ENCODE data around the gene CTXN2.
A peak's percentile ranks its signal among the peaks of the same experiment; 100 is the strongest.

CTXN2 gene

DNA sequence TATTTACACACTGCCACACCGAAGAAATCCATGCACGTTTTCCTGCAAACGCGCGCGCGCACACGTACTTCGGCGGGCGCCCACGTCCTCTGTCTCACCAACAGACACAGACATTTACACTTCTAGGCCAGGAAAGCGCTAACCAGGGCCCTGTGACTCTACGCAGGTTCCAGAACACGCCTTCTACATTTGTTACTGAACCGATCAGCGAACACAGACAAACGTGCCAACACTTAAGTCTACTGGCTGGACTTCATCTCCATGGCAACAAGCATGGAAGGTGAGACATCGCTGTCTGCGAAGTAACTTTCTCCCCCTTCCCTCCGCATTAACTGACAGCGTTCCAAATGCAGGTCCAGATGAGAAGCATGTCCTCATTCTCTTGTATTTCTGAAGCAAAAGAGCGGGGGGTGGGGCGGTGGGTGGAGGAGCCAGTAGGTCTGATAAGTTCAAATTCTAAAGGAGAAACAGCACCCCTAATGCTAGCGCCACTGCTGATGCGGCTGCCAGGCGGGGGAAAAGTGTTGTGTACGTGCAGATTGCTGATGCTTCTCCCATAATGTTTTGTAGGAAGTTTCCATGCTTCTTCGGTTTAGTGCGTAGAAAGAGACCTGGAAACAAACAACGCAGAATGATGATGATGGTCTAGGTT is at the start of gene CTXN2:
CTXN2 (plus strand) TSS at position 92 of the 652 bp plus-strand sequence. CDS start 9,636 bp downstream, outside the sequence.
- no peak for DNase-seq

DNA sequence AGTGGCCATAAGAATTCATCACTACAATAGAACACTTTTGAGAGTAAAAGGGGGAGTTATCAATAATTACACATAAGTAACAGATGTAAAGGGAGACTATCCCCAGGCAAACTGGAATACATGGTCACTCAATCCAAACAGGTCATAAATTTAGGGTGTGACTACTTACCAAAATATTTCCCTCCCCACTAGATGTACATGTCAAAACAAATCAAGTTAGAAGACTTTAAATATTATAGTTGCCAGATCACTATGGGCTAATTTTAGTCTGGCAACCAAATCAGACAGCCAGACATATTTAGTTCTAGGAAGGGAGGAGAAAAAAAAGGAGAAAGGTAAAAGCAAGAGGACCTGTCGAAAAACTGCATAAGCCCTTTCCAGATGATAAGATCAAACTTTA is 47.6 kb upstream of the CTXN2 start:
- DNase-seq = no peak

- DNase-seq = no peak
Observed at GRCh38 chr15:48144889-48145288, 46.6 kb upstream of the CTXN2 start.

DNA sequence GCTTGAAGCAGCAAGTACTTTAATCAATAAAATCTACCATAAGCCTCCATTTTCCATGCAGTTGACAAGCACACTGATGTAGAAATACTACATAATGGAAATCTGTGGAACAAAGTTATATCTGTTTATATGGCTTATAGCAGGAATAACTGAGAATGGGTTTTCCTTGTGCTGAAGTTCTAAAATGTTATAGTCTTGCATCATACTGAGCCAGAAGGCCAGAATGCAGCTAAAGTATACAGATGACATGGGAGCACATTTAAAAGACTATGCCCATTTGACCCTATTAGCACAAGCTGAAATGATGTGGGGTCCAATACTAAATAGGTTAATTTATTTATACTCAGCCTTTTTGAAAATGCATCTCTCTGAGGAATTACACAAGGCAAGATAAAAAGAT is 45.5 kb upstream of the CTXN2 start:
- DNase-seq = no peak

- DNase-seq = no peak
Observed at GRCh38 chr15:48147358-48147757, 44.1 kb upstream of the CTXN2 start.

GRCh38 chr15:48149858-48150257 is 41.6 kb upstream of the CTXN2 start:
- no peak for DNase-seq

DNA sequence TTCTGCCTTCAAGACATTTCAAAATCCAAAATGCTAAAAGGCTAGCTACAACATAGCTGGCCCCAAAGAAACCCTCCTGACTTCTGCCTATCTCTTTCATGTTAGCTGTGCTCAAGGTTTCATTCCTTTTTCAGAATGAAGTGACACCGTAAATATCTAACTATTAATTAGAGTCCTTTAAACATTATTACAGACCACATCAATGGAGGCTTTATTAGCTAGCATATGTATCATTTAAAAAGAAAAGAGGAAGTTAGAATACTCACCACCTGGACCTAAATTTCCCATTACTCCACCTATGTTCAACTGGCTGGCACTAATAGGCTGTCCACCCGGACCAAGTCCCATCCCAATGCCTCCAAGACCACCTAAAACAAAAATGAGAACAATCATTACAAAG is 37.9 kb upstream of the CTXN2 start:
- no peak for DNase-seq

- no peak for DNase-seq
Observed at GRCh38 chr15:48168616-48169015, 22.8 kb upstream of the CTXN2 start.

- DNase-seq = no peak
Observed at GRCh38 chr15:48170981-48171380, 20.5 kb upstream of the CTXN2 start.

- no peak for DNase-seq
Observed at GRCh38 chr15:48175126-48175525, 16.3 kb upstream of the CTXN2 start.

DNA sequence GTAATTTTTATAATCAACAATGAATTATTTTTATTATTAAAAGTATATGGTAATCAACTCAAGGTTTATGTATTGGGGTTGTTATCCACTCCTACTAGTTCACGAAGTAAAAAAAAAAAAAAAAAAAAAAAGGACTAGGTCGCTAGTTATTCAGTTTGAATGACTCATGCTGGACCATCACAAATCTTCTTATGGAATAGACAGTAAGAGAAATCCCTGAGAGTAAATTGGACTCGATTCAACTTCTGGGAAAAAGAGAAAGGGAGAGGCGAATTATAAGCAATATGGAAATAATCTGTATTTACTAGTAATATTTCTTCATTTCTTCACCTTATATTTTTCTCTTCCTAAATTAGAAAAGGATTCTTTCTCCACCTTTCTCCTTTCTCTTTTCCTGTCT is 15.4 kb upstream of the CTXN2 start:
- DNase-seq = no peak

GRCh38 chr15:48176957-48177356 is 14.5 kb upstream of the CTXN2 start:
- DNase-seq = no peak

DNA sequence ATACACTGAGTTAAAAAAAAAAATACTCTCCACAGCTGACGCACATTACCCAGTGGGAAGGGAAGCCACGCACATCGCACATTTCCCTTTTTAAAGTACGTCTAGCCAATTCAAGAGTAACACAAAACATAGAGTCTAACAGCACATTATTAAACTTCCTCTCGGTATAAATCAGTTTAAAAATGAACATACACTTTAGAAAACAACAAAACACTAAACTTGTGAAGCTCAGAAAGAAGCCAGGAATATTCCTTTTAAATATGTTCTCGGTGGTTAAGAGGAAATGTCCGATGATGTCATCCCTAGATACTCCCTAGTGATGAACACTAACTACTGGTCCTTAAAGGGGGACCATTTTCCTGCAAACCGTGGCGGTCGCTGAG is 14.1 kb upstream of the CTXN2 start:
- peak; percentile 76 for DNase-seq

- peak; percentile 84 for DNase-seq
Observed at GRCh38 chr15:48177766-48178647, 13.5 kb upstream of the CTXN2 start, which contains the start of gene MYEF2. Gene MYEF2, minus strand, starts transcription at chr15:48178295. Its CDS starts 58 bp downstream, at chr15:48178237.

- no peak for DNase-seq
Observed at GRCh38 chr15:48178648-48178931, 12.9 kb upstream of the CTXN2 start.

DNA sequence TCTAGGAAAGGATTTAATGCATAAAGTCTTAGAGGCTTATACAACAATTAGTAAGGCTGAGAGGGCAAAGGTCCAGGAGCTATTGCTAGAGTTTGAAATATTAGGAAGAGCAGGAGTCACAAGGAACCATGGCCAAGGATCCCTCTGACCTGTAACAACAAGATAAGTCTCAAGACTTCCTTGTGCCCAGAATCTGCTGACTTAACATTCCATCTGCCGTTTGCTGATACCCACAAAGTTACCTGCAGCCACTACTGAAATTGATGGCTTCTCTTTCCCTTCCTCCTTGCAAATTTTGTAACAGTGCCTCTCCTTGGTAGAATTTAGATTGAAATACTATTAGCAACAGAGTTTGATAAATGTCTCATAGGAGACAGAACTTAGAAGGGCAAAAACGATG is 8.7 kb upstream of the CTXN2 start:
- DNase-seq = no peak

- DNase-seq = no peak
Observed at GRCh38 chr15:48185529-48185928, 5.9 kb upstream of the CTXN2 start.

- DNase-seq = no peak
Observed at GRCh38 chr15:48186271-48186670, 5.2 kb upstream of the CTXN2 start.

- peak; percentile 44 for DNase-seq
Observed at GRCh38 chr15:48190932-48191573, 412 bp upstream of the CTXN2 start.

GRCh38 chr15:48202068-48202467 is 10.6 kb downstream of the CTXN2 start:
- DNase-seq = no peak

DNA sequence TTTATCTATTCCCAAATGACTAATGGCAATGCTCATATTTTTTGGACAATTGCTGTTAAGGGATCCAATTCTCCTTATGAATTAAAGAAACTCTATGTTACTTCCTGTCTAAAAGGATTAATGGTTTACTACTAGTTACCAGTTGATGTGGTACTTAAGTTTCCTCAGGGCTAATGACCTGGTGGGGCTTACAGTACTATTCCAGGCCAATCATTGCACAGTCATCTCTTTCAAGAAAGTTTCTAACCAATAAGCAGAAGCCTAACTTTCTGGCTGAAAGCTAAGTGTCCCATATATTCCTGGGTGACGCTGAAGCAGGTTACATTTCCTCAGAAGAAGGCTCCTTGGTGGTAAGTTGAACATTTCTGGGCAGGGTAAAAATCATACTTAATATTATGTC is 14.5 kb downstream of the CTXN2 start, which contains the start of gene SLC12A1:
SLC12A1 (plus strand) TSS at position 322 of the 400 bp plus-strand sequence. CDS start 1,418 bp downstream, outside the sequence.
- no peak for DNase-seq

- no peak for DNase-seq
Observed at GRCh38 chr15:48221261-48221660, 29.8 kb downstream of the CTXN2 start.

GRCh38 chr15:48221885-48222284 is 30.4 kb downstream of the CTXN2 start:
- no peak for DNase-seq

DNA sequence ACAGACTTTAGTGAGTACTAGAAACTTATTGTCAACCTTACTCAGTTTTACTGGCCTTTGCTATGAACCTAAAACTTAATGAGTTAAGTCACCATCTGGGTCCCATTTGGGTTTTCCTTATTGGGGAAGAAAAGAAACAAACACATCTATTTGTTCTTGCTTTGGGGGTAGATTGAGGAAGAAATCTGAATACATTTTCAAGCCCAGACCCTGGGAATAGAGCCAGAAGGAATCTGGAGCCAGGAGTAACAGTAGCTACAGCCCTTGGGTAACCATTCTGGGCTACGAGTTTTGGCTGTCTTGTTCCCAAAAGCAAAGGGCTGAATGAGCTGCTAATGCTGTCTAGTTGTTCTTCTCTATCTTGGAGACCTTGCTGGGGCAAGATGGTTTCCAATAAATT is 31.2 kb downstream of the CTXN2 start:
- DNase-seq = no peak

All from NCI-H2171 treated with DMSO at 0.1 percent for 48 hours (cell line).